ENCODE measurements around the gene ARL3.
"Not testable (repeated sequence)": the region's sequence is repeated elsewhere in the genome, so short reads cannot be mapped to it uniquely, and the experiment has no call there.

ARL3 gene

DNA sequence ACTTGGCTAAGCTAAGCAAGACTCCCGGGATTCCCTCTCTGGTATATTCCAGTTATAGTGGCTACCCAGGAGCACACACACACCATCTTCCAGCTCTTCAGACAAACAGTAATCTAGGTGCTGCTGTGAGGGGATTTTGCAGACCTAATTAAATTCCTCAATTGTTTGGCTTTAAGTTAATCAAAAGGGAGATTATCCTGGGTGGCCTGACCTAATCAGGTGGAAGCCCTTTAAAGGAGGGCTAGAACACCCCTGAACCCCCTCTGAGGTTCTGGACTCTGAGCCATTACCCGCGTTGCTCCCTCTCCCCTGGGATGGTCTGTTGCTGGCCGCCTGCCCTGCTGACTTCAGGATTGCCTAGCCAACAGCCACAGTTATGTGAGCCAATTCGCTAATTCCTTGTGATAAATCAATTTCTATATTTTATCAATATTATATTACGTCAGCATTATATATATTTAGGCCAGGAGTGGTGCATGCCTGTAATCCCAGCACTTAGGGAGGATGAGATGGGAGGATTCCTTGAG is 6.6 kb upstream of the ARL3 start:
- no peak for DNase-seq (ENCODE audit: extremely low read depth, insufficient read length)
- no peaks in the 10 kb centered on the region for H3K27me3 ChIP-seq (replicated peaks; ENCODE audit: control insufficient read depth, insufficient read depth, low read length)
- H3K4me3 ChIP-seq (replicated peaks; ENCODE audit: low read depth, low read length) = no peak overlapping the region
- TF ChIP-seq, protein P1, sequence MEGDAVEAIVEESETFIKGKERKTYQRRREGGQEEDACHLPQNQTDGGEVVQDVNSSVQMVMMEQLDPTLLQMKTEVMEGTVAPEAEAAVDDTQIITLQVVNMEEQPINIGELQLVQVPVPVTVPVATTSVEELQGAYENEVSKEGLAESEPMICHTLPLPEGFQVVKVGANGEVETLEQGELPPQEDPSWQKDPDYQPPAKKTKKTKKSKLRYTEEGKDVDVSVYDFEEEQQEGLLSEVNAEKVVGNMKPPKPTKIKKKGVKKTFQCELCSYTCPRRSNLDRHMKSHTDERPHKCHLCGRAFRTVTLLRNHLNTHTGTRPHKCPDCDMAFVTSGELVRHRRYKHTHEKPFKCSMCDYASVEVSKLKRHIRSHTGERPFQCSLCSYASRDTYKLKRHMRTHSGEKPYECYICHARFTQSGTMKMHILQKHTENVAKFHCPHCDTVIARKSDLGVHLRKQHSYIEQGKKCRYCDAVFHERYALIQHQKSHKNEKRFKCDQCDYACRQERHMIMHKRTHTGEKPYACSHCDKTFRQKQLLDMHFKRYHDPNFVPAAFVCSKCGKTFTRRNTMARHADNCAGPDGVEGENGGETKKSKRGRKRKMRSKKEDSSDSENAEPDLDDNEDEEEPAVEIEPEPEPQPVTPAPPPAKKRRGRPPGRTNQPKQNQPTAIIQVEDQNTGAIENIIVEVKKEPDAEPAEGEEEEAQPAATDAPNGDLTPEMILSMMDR (IDR thresholded peaks at IDR 0.05; ENCODE audit: insufficient read depth, low read length, poor library complexity, severe bottlenecking) = no peak
- H3K36me3 ChIP-seq (ENCODE audit: control insufficient read depth, insufficient read depth, low read length) = peaks cover 2% of the 10 kb centered on the region; the same call in 1 of the 2 replicates

DNA sequence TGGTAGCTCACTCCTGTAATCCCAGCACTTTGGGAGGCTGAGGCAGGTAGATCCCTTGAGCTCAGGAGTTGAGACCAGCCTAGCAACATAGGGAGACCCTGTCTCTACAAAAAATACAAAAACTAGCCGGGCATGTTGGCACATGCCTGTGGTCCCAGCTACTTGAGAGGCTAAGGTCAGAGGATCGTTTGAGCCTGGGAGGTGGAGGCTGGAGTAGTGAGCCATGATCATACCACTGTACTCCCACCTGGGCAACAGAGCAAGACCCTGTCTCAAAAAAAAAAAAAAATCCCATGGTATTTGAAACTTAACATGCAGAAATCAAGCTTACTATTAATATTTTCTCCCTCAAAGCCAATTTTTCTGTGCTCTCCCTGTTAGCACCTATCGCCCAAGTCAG is 6.1 kb upstream of the ARL3 start:
- DNase-seq (ENCODE audit: extremely low read depth, insufficient read length) = no peak
- peaks cover 2% of the 10 kb centered on the region; the same call in 1 of the 2 replicates for H3K36me3 ChIP-seq (ENCODE audit: control insufficient read depth, insufficient read depth, low read length)
- no peak overlapping the region for H3K4me3 ChIP-seq (replicated peaks; ENCODE audit: low read depth, low read length)
- TF ChIP-seq, protein P1 (IDR thresholded peaks at IDR 0.05; ENCODE audit: insufficient read depth, low read length, poor library complexity, severe bottlenecking) = no peak
- H3K27me3 ChIP-seq (replicated peaks; ENCODE audit: control insufficient read depth, insufficient read depth, low read length) = no peaks in the 10 kb centered on the region

DNA sequence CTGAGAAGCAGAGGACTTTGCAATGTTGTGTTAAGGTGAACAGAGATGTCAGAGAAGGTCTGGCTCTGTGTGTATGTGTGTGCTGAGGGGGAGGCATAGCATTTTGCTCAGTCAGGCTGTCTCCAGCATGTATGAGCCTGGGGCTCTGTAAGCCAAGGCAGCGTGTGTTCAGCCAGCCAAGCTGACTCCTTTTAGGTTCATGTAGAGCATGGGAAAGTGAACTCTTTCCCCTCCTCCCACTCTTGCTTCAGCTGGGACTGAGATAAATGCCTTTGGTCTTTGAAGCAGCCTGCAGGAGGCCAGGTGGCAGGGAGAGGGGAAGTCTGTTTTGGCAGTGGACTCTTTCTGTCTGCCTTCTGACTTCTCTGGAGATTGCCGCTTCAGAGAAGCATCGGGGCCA is 4.0 kb upstream of the ARL3 start:
- TF ChIP-seq, protein P1 (IDR thresholded peaks at IDR 0.05; ENCODE audit: insufficient read depth, low read length, poor library complexity, severe bottlenecking) = no peak
- no peak overlapping the region for H3K4me3 ChIP-seq (replicated peaks; ENCODE audit: low read depth, low read length)
- no peaks in the 10 kb centered on the region for H3K27me3 ChIP-seq (replicated peaks; ENCODE audit: control insufficient read depth, insufficient read depth, low read length)
- peaks cover 2% of the 10 kb centered on the region; the same call in 1 of the 2 replicates for H3K36me3 ChIP-seq (ENCODE audit: control insufficient read depth, insufficient read depth, low read length)
- DNase-seq (ENCODE audit: extremely low read depth, insufficient read length) = no peak

DNA sequence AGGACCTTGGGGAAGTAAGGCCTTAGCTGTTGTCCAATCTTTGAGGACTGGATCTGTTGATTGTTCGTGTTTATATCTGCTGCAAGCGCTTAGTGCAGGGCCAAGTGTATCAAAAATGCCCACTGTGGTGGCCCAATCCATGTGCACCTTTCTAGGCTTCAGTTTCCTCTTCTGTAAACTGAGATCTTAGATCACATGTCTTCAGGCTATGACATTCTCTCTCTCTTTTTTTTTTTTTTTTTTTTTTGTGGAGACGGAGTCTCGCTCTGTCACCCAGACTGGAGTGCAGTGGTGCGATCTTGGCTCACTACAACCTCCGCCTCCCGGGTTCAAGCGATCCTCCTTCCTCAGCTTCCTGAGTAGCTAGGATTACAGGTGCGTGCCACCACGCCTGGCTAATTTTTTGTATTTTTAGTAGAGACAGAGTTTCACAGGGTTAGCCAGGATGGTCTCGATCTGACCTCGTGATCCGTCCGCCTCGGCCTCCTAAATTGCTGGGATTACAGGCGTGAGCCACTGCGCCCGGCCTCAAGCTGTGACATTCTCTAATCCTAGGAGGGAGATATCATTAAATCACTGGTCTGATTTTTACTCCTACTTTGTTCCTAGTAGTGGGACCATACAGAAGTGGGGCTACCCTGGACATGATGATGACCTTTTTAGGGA is 2.8 kb upstream of the ARL3 start:
- DNase-seq (ENCODE audit: extremely low read depth, insufficient read length); H3K27me3 ChIP-seq (replicated peaks; ENCODE audit: control insufficient read depth, insufficient read depth, low read length); H3K4me3 ChIP-seq (replicated peaks; ENCODE audit: low read depth, low read length); H3K36me3 ChIP-seq (ENCODE audit: control insufficient read depth, insufficient read depth, low read length): not testable (repeated sequence)

DNA sequence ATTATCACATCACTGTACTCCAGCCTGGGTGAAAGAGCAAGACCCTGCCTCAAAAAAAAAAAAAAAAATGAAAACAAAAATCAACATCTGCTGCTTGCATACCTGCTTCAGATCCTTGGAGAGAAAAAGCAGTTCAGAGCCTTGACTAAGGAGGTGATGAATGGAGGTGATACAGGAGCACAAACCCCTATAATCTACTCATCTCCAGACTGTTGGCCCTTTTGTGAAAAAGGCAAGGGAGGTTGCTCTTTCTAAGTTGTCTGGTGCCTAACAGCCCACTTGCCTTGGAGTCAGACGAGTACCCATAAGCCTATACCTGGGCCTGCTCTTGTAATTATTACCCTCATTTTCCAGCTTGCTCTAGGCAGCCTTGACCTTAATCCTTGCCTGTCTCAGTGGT is 1.7 kb upstream of the ARL3 start:
- peaks cover 2% of the 10 kb centered on the region; the same call in 1 of the 2 replicates for H3K36me3 ChIP-seq (ENCODE audit: control insufficient read depth, insufficient read depth, low read length)
- TF ChIP-seq, protein P1 (IDR thresholded peaks at IDR 0.05; ENCODE audit: insufficient read depth, low read length, poor library complexity, severe bottlenecking) = no peak

DNA sequence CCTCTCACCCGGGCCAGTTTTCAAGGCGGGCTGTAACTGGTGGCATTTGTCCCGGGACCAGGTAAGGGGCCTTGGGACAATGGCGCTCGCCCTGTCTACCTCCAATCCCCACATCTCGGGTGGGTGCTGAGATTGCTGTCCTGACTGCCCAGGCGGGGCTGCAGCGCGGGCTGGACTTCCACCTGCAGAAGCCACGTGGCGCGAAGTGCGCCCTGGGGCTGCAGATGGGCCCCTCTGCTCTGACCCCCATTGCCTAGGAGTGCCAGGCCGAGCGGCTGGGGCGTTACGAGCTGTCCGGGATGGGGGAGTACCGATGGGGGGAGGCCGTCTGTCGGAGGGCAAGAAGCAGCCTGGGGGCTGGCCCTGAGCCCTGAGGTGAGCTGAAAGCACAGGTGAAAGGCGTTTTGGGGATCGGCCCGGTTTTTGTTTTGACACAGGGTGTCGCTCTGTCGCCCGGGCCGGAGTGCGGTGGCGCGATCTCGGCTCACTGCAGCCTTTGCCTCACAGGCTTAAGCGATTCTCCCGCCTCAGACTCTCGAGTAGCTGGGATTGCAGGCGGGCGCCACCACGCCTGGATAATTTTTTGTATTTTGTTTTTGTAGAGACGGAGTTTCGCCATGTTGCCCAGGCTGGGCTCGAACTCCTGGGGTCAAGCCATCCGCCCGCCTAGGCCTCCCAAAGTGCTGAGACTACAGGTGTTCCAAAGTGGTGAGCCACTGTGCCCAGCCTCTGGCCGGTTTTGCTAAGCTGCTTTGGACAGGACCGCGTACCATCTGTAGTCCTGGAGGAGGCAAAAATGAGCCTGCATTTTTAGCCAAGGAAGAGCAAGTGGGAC is 641 bp upstream of the ARL3 start, which contains the start of gene SFXN2:
SFXN2 (plus strand) TSS at position 16 of the 835 bp plus-strand sequence. CDS start 12,001 bp downstream, outside the sequence.
- TF ChIP-seq, protein P1 (IDR thresholded peaks at IDR 0.05; ENCODE audit: insufficient read depth, low read length, poor library complexity, severe bottlenecking) = peak; percentile 46
- Histone ChIP-seq H3K27me3 (replicated peaks; ENCODE audit: control insufficient read depth, insufficient read depth, low read length) (no peaks in the 10 kb centered on the region), H3K4me3 (replicated peaks; ENCODE audit: low read depth, low read length) (peak within 1 kb of the TSS; percentile 92), H3K36me3 (ENCODE audit: control insufficient read depth, insufficient read depth, low read length) (peaks cover 2% of the 10 kb centered on the region; the same call in 1 of the 2 replicates)
- DNase-seq (ENCODE audit: extremely low read depth, insufficient read length) = no peak

More for the DNA sequence above, 1.7 kb upstream of the ARL3 start:
- no peaks in the 10 kb centered on the region for H3K27me3 ChIP-seq (replicated peaks; ENCODE audit: control insufficient read depth, insufficient read depth, low read length)
- DNase-seq (ENCODE audit: extremely low read depth, insufficient read length) = no peak
- H3K4me3 ChIP-seq (replicated peaks; ENCODE audit: low read depth, low read length) = no peak overlapping the region

Measured in GM06990 (cell line).